ENCODE measurements around the gene FBXO30. TPM values are rescaled to one million over a fixed set of nuclear protein-coding genes. Genes with fewer than 3 reads are reported as not detected.
A peak's percentile ranks its signal among the peaks of the same experiment; 100 is the strongest.

The FBXO30 gene, protein sequence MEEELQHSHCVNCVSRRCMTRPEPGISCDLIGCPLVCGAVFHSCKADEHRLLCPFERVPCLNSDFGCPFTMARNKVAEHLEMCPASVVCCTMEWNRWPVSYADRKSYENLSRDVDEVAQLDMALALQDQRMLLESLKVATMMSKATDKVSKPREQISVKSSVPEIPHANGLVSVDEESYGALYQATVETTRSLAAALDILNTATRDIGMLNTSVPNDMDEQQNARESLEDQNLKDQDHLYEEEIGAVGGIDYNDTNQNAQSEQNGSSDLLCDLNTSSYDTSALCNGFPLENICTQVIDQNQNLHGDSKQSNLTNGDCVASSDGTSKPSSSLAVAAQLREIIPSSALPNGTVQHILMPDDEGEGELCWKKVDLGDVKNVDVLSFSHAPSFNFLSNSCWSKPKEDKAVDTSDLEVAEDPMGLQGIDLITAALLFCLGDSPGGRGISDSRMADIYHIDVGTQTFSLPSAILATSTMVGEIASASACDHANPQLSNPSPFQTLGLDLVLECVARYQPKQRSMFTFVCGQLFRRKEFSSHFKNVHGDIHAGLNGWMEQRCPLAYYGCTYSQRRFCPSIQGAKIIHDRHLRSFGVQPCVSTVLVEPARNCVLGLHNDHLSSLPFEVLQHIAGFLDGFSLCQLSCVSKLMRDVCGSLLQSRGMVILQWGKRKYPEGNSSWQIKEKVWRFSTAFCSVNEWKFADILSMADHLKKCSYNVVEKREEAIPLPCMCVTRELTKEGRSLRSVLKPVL
- total RNA-seq (2014; rRNA removed; shearing (Covaris generic)), result 9.5 and 10.4 TPM in 2 replicates

DNA sequence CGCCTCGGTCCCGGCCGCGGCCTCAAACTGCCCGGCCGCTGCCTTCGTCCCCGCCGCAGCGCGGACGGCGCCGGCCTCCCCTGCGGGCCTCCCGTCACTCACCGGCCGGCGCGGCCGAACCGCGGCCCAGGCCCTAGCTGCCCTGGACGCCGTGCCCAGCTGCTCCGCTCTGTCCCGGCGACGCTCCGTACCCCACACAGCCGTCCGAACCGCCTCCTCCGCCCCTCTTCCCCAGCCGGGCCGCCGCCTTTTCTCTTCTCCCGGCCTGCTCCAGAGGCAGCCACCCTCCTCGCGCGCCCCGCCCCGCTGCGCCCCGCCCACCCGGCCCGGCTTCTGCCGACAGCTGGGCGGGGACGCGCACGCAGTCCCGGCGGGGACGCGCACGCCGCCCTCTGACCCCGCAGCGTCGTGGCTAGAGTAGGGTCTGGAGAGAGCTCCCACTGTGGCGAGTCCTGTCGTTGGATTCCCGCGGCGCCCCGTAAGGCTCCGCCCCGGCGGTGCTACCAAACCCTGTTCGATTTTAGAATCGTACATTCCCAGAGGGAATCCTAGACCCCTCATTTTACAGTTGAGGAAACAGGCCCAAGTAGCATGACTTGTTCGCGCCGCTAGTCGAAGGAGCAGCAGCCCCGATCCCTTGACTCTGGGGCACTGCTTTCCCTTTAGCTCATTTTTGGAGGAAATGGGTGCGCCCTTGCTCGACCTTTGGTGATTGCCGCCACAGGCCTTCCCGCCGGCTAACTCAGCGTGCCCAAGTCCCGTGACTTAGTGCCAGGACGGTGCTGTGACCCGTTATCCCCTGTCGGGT, at the start of gene FBXO30:
Gene FBXO30, minus strand, starts transcription at position 295 of the 808 bp plus-strand sequence. CDS start 8,390 bp downstream, outside the sequence.
- Histone ChIP-seq H3K36me3 (peaks cover 7% of the 10 kb centered on the region; the same call in 1 of the 2 replicates), H3K9me3 (replicated peaks) (no peaks in the 10 kb centered on the region), H3K27me3 (replicated peaks) (no peaks in the 10 kb centered on the region), H3K4me3 (peak within 1 kb of the TSS; percentile 91), H3K27ac (peak within 1 kb of the TSS; percentile 81), H3K4me1 (replicated peaks) (peaks cover 11% of the 10 kb centered on the region)
- DNase-seq (ENCODE audit: low read depth in 1 of 2, low spot score in 2 of 2), result peak; percentile 77 to 93

DNA sequence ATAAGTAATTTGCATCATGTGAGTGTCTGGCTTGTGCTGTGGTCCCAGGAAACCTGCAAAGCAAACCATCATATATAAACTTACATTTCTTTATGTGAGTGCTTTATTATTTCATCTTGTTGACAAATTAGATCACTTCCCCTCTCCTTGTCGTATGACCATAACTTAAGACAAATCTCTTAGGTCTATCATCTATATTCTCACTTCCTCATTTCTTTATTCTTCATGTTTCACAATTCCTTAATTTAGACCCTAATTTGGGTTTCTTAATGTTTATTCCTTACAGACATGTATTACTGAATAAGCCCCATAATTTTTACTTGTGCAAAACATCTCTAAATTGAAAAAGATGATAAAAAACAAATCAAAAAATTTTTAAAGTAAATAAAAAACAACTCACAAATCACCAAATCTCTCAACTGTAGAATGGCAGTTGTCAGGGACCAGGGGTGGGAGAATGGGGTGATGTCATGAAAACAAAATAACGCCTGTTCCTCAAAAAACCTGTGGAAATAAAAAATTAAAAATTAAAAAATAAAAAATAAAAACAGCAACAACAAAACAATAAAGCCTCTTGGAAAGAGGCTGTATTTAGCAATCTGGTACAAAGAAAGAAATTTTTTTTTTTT, 49.5 kb upstream of the FBXO30 start:
- DNase-seq (ENCODE audit: low read depth in 1 of 2, low spot score in 2 of 2), result no peak
- Histone ChIP-seq H3K4me1 (replicated peaks) (no peaks in the 10 kb centered on the region), H3K4me3 (no peak overlapping the region), H3K27me3 (replicated peaks) (no peaks in the 10 kb centered on the region), H3K36me3 (no peaks in the 10 kb centered on the region), H3K27ac (no peak overlapping the region), H3K9me3 (replicated peaks) (no peaks in the 10 kb centered on the region)

DNA sequence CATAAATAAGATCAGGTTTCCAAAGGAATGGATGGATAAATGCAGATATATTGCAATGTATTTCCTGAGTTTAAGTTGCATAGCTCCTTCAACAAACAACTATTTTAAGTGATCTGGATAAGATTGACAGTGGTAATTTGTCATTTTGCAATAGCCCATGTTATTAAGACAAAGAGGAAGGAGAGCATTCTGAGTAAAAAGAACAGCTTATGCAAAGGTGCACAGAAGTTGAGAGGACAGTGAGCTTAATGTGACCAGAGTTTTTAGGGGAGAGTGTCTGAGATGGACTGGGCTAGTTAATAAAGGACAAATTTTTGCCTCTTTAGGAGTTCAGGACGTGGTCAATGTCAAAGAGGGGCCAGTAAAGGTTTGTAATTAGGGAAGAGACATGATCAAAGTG, 48.8 kb upstream of the FBXO30 start:
- H3K36me3 ChIP-seq, result no peaks in the 10 kb centered on the region
- H3K4me1 ChIP-seq (replicated peaks), result no peaks in the 10 kb centered on the region
- no peaks in the 10 kb centered on the region for H3K27me3 ChIP-seq (replicated peaks)
- H3K27ac ChIP-seq, result no peak overlapping the region
- H3K9me3 ChIP-seq (replicated peaks), result no peaks in the 10 kb centered on the region
- no peak overlapping the region for H3K4me3 ChIP-seq
- DNase-seq (ENCODE audit: low read depth in 1 of 2, low spot score in 2 of 2), result no peak

DNA sequence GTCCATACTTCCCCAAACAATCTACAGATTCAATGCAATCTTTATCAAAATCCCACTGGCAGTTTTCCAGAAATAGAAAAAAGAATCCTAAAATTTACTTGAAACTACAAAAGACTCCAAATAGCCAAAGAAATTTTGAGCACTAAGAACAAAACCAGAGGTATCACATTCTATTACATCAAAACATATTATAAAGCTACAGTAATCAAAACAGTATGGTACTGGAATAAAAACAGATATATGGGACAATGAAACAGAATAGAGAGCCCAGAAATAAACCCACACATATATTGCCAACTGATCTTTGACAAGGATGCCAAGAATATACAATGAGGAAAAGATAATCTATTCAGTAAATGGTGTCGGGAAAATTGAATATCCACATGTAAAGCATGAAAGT, 46.0 kb upstream of the FBXO30 start:
- H3K4me3 ChIP-seq, result no peak overlapping the region
- DNase-seq (ENCODE audit: low read depth in 1 of 2, low spot score in 2 of 2), result no peak
- H3K27ac ChIP-seq, result no peak overlapping the region
- no peaks in the 10 kb centered on the region for H3K36me3 ChIP-seq
- no peaks in the 10 kb centered on the region for H3K27me3 ChIP-seq (replicated peaks)
- no peaks in the 10 kb centered on the region for H3K4me1 ChIP-seq (replicated peaks)
- no peaks in the 10 kb centered on the region for H3K9me3 ChIP-seq (replicated peaks)

DNA sequence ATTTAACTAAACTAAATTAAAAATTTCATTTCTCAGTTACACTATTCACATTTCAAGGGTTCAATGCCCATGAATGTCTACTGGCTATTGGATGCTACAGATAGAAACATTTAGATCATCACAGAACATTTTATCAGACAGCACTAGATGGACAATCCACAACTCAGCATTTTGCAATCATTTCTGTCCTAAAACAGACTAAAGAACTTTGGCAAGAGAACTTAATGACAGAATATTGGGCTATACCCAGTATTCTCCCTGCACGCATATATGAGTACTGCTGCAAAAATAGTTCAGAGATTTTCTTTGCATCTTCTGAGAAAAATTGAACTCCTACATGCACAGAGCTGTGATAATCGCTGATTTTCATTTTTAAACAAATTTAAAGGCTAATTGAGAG, 36.1 kb upstream of the FBXO30 start:
- Histone ChIP-seq H3K4me3 (no peak overlapping the region), H3K27ac (no peak overlapping the region), H3K9me3 (replicated peaks) (no peaks in the 10 kb centered on the region), H3K36me3 (no peaks in the 10 kb centered on the region), H3K27me3 (replicated peaks) (no peaks in the 10 kb centered on the region), H3K4me1 (replicated peaks) (no peaks in the 10 kb centered on the region)
- DNase-seq (ENCODE audit: low read depth in 1 of 2, low spot score in 2 of 2), result no peak

DNA sequence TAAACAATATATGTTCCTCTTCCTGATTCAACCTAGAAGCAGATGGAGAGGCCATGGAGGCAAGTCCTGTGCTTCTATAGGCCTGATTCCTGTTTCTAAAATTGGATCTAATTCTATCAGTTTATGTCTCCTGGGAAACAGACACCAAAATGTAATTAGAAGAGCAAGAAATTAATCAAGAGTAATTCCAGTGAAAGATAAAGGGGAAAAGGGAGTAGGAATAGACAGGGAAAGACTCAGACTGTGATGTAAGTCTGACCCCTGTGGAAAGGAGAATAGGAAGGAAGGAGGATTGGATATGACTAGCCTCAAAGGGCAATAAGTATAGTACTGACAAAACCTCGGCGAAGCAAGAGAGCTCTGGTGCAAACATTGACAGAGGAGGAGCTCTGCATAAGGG, 33.9 kb upstream of the FBXO30 start:
- Histone ChIP-seq H3K4me3 (no peak overlapping the region), H3K27ac (no peak overlapping the region), H3K27me3 (replicated peaks) (no peaks in the 10 kb centered on the region), H3K4me1 (replicated peaks) (no peaks in the 10 kb centered on the region), H3K9me3 (replicated peaks) (no peaks in the 10 kb centered on the region), H3K36me3 (no peaks in the 10 kb centered on the region)
- no peak for DNase-seq (ENCODE audit: low read depth in 1 of 2, low spot score in 2 of 2)

DNA sequence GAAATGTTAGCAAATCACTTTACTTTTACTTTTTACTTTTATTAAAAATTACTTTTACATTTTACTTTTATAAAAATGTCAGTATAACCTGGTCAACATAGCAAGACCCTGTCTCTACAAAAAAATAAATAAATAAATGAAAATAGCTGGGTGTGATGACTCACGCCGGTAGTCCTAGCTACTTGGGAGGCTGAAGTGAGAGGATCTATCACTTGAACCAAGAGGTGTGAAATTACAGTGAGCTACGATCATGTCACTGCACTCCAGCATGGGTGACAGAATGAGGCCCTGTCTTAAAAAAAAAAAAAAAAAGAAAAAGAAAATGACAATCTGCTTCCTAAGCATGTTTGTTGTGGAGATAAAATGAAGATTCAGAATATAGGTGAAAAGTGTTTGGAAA, 31.0 kb upstream of the FBXO30 start:
- Histone ChIP-seq H3K4me1 (replicated peaks) (peaks cover 5% of the 10 kb centered on the region; the same call in 1 of the 2 replicates), H3K36me3 (no peaks in the 10 kb centered on the region), H3K27ac (no peak overlapping the region), H3K9me3 (replicated peaks) (no peaks in the 10 kb centered on the region), H3K27me3 (replicated peaks) (no peaks in the 10 kb centered on the region), H3K4me3 (no peak overlapping the region)
- no peak for DNase-seq (ENCODE audit: low read depth in 1 of 2, low spot score in 2 of 2)

DNA sequence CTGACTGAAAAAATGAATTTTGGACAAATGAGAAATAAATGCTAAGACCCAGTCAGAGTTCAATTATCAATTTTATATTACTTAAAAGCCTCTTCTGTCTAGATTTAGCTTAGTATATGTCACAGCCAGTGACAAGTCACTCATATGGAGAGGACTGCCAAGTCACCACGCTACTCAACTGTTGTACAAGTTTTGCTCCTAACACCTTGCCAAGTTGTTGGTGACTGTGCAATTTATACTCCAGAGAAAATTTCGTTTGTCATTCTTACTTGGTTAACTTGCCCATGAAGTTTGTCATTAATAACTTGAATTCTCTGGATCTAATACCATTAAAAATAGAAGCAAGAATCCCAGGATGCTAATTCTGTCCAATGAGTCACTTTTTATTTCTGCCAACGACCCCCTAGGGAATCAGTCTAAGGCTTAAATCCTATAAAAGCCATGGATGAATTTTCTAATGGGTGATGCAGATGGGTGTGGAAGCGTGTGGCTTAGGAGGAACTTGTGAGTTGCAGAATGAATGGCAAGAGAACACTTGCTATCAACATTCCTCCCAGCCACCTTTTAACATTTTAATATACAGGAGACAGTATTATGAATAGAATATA, 30.4 kb upstream of the FBXO30 start:
- no peak for DNase-seq (ENCODE audit: low read depth in 1 of 2, low spot score in 2 of 2)
- H3K27me3 ChIP-seq (replicated peaks), result no peaks in the 10 kb centered on the region
- no peak overlapping the region for H3K27ac ChIP-seq
- no peak overlapping the region for H3K4me3 ChIP-seq
- H3K9me3 ChIP-seq (replicated peaks), result no peaks in the 10 kb centered on the region
- no peaks in the 10 kb centered on the region for H3K36me3 ChIP-seq
- peaks cover 5% of the 10 kb centered on the region; the same call in 1 of the 2 replicates for H3K4me1 ChIP-seq (replicated peaks)

DNA sequence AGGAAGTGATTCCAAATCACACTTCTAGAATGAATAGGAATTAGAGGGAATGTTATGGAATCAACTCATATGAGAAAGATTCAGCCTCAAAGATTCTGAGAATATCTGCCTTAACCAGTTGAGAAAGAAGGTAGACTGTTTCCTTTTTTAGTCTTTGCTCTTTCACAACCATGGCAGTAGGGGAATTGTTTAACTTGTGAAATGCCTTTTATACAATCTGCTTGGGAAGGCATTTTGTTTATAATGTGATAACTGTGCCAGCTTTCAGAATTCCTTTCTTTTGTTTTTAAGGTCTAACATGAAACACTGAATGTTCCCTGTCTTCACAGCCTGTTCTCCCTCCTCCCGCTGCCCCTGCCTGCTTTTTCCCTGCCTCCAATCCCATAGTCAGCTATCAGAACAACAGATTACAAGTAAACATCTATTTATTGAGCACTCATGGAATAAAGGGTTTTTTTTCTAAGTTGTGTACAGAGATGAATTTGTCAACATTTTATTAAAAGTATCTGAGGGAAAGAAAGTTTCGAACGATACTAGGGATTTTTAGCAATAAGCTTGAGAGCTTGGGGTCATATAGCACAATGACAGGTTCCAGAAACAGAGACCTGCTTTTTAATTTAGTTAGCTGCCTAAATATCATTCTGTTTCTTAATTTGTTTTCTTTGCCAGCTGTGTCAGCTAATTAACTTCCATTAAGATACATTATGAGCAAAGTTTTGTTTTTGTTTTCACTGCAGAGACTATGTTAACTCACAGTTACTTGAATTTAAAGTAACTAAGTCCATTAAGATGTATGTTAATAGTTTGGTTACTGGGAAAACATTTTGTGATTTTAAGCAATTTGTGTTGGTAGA, 28.3 kb upstream of the FBXO30 start:
- H3K27ac ChIP-seq, result no peak overlapping the region
- no peak overlapping the region for H3K4me3 ChIP-seq
- DNase-seq (ENCODE audit: low read depth in 1 of 2, low spot score in 2 of 2), result peak in 1 of 2 experiments; percentile 23
- peaks cover 5% of the 10 kb centered on the region; the same call in 1 of the 2 replicates for H3K4me1 ChIP-seq (replicated peaks)
- H3K36me3 ChIP-seq, result no peaks in the 10 kb centered on the region
- H3K27me3 ChIP-seq (replicated peaks), result no peaks in the 10 kb centered on the region
- H3K9me3 ChIP-seq (replicated peaks), result no peaks in the 10 kb centered on the region

DNA sequence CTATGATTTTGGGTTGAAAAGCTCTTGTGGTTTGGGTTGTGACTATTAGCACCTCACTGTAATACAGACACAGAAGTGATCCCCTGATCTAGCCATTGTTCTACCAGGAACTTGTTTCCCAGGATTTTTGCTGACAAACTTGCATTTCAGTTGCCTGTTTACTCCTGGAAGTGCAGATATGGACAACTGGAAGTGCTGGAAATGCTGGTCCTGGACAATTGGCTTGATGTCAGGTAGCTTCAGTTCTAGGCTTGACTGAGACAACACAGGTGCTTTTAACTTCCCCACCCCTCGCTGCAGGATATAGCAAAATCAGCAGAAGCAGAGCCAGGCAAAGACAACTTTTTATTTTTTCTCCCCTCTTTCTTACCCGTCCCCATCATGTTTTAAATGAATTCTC, 27.1 kb upstream of the FBXO30 start:
- H3K4me3 ChIP-seq, result no peak overlapping the region
- H3K36me3 ChIP-seq, result no peaks in the 10 kb centered on the region
- no peaks in the 10 kb centered on the region for H3K9me3 ChIP-seq (replicated peaks)
- H3K27me3 ChIP-seq (replicated peaks), result no peaks in the 10 kb centered on the region
- no peak for DNase-seq (ENCODE audit: low read depth in 1 of 2, low spot score in 2 of 2)
- no peak overlapping the region for H3K27ac ChIP-seq
- H3K4me1 ChIP-seq (replicated peaks), result peaks cover 5% of the 10 kb centered on the region; the same call in 1 of the 2 replicates

DNA sequence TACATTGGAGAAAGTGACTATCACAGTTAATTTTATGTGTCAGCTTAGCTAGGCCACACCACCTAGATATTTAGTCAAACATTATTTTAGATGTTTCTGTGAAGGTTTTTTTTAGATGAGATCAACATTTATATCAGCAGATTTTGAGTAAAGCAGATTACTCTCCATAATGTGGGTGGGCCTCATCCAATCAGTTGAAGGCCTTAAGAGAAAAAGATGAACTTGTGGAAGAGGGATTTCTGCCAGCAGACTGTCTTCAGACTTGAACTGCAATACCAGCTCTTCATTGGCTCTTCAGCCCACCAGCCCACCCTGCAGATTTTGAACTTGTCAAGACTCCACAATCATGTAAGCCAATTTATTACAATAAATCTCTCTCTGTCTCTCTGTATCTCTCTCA, 25.1 kb upstream of the FBXO30 start:
- H3K4me1 ChIP-seq (replicated peaks), result peaks cover 5% of the 10 kb centered on the region; the same call in 1 of the 2 replicates
- no peaks in the 10 kb centered on the region for H3K27me3 ChIP-seq (replicated peaks)
- no peak overlapping the region for H3K4me3 ChIP-seq
- H3K9me3 ChIP-seq (replicated peaks), result no peaks in the 10 kb centered on the region
- no peak overlapping the region for H3K27ac ChIP-seq
- no peak for DNase-seq (ENCODE audit: low read depth in 1 of 2, low spot score in 2 of 2)
- H3K36me3 ChIP-seq, result no peaks in the 10 kb centered on the region

DNA sequence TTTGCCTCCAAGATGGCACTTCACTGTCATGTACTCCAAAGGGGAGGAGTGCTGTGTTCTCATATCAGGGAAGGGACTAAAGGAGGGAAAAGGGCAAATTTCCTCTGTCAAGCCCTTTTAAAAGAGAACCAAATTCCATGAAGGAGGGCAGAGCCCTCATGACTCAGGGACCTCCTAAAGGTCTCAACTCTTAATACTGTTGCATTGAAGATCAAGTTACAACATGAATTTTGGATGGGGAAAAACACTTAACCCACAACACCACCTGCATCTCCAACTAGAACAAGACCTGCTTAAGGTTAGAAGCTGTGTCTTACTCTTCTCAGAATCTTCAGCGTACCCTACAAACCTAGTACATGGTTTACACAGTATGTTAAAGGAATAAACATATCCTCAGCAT, 23.7 kb upstream of the FBXO30 start:
- Histone ChIP-seq H3K27ac (no peak overlapping the region), H3K27me3 (replicated peaks) (no peaks in the 10 kb centered on the region), H3K36me3 (no peaks in the 10 kb centered on the region), H3K4me3 (no peak overlapping the region), H3K4me1 (replicated peaks) (peaks cover 5% of the 10 kb centered on the region; the same call in 1 of the 2 replicates), H3K9me3 (replicated peaks) (no peaks in the 10 kb centered on the region)
- DNase-seq (ENCODE audit: low read depth in 1 of 2, low spot score in 2 of 2), result no peak
